GM21576 (cell line): ENCODE measurements around the gene SNAP23.
A peak's percentile ranks its signal among the peaks of the same experiment; 100 is the strongest.

ENCODE experiments used
- ATAC-seq: cut with Tn5 transposase; IDR thresholded peaks from one replicate; pipeline ENCODE4 v1.9.1; 2021; ENCODE audit warnings: mild to moderate bottlenecking, moderate library complexity; ENCODE audit not compliant: unreplicated experiment

SNAP23 gene

GRCh38 chr15:42495361-42496212 lies at the start of gene SNAP23:
TSS of gene SNAP23 (plus strand) at chr15:42495634. CDS start at chr15:42511847, 16,213 bp downstream.
- ATAC-seq, result peak; percentile 72

- no peak for ATAC-seq
These were observed 47.8 kb upstream of the SNAP23 start for GRCh38 chr15:42447599-42447998.

GRCh38 chr15:42448281-42448680 lies 47.2 kb upstream of the SNAP23 start:
- no peak for ATAC-seq

GRCh38 chr15:42449770-42450424 lies 45.5 kb upstream of the SNAP23 start:
- no peak for ATAC-seq

- no peak for ATAC-seq
These were observed 45.0 kb upstream of the SNAP23 start for GRCh38 chr15:42450425-42450790.

- ATAC-seq, result no peak
These were observed 41.6 kb upstream of the SNAP23 start for GRCh38 chr15:42453826-42454225.

GRCh38 chr15:42456531-42456930 lies 38.9 kb upstream of the SNAP23 start:
- ATAC-seq, result no peak

GRCh38 chr15:42456971-42457370 lies 38.5 kb upstream of the SNAP23 start:
- ATAC-seq, result no peak

- no peak for ATAC-seq
These were observed 37.7 kb upstream of the SNAP23 start for GRCh38 chr15:42457445-42458442.

GRCh38 chr15:42461261-42461660 lies 34.2 kb upstream of the SNAP23 start:
- ATAC-seq, result no peak

- no peak for ATAC-seq
These were observed 29.7 kb upstream of the SNAP23 start for GRCh38 chr15:42465520-42466259.

- no peak for ATAC-seq
These were observed 24.4 kb upstream of the SNAP23 start for GRCh38 chr15:42471002-42471401.

- no peak for ATAC-seq
These were observed 20.6 kb upstream of the SNAP23 start for GRCh38 chr15:42474827-42475226.

GRCh38 chr15:42482701-42483100 lies 12.7 kb upstream of the SNAP23 start:
- ATAC-seq, result no peak

GRCh38 chr15:42483677-42484076 lies 11.8 kb upstream of the SNAP23 start:
- no peak for ATAC-seq

GRCh38 chr15:42490291-42490670 lies 5.2 kb upstream of the SNAP23 start:
- no peak for ATAC-seq

GRCh38 chr15:42490671-42491538 lies 4.5 kb upstream of the SNAP23 start, which contains the start of gene ZNF106:
TSS of gene ZNF106 (minus strand) at chr15:42491141. CDS start at chr15:42472289, 18,852 bp downstream.
- no peak for ATAC-seq

GRCh38 chr15:42491539-42492225 lies 3.8 kb upstream of the SNAP23 start:
- ATAC-seq, result no peak

GRCh38 chr15:42493679-42494078 lies 1.8 kb upstream of the SNAP23 start:
- ATAC-seq, result no peak
